Rectal smooth muscle tissue (tissue), 1 donor: Measurements from ENCODE around the gene UHRF2.
"Not testable (repeated sequence)": the region's sequence is repeated elsewhere in the genome, so short reads cannot be mapped to it uniquely, and the experiment has no call there.

Experiments
- H3K27ac ChIP-seq: one replicate; pipeline ENCODE4 v1.7.0; 2013; ENCODE audit warnings: low read depth, low read length, inconsistent platforms
- H3K27me3 ChIP-seq: one replicate; pipeline ENCODE4 v1.7.0; 2013; ENCODE audit warnings: low read length; ENCODE audit not compliant: control insufficient read depth, insufficient read depth
- H3K36me3 ChIP-seq: one replicate; pipeline ENCODE4 v1.7.0; 2013; ENCODE audit warnings: low read length; ENCODE audit not compliant: control insufficient read depth, insufficient read depth
- H3K4me1 ChIP-seq: one replicate; pipeline ENCODE4 v1.7.0; 2013; ENCODE audit warnings: low read length; ENCODE audit not compliant: control insufficient read depth, insufficient read depth
- H3K4me3 ChIP-seq: one replicate; pipeline ENCODE4 v1.7.0; 2013; ENCODE audit warnings: low read length
- H3K9ac ChIP-seq: one replicate; pipeline ENCODE4 v1.7.0; 2013; ENCODE audit warnings: low read length

Gene UHRF2

GRCh38 chr9:6439051-6439703 lies 26.2 kb downstream of the UHRF2 start:
- peaks cover 7% of the 10 kb centered on the region for H3K4me1 ChIP-seq
- no peaks in the 10 kb centered on the region for H3K36me3 ChIP-seq
- no peak overlapping the region for H3K9ac ChIP-seq
- H3K4me3 ChIP-seq, result no peak overlapping the region
- H3K27ac ChIP-seq, result no peak overlapping the region
- H3K27me3 ChIP-seq, result no peaks in the 10 kb centered on the region

- no peak overlapping the region for H3K9ac ChIP-seq
- peaks cover 7% of the 10 kb centered on the region for H3K4me1 ChIP-seq
- no peaks in the 10 kb centered on the region for H3K27me3 ChIP-seq
- H3K36me3 ChIP-seq, result no peaks in the 10 kb centered on the region
- H3K4me3 ChIP-seq, result no peak overlapping the region
- no peak overlapping the region for H3K27ac ChIP-seq
These were observed 27.4 kb downstream of the UHRF2 start for GRCh38 chr9:6440405-6440804.

GRCh38 chr9:6441269-6441668 lies 28.3 kb downstream of the UHRF2 start:
- Histone ChIP-seq H3K9ac (no peak overlapping the region), H3K27ac (no peak overlapping the region), H3K4me1 (peaks cover 7% of the 10 kb centered on the region), H3K27me3 (no peaks in the 10 kb centered on the region), H3K36me3 (no peaks in the 10 kb centered on the region), H3K4me3 (no peak overlapping the region)

GRCh38 chr9:6443661-6444060 lies 30.7 kb downstream of the UHRF2 start:
- H3K36me3 ChIP-seq, result no peaks in the 10 kb centered on the region
- no peaks in the 10 kb centered on the region for H3K27me3 ChIP-seq
- no peak overlapping the region for H3K9ac ChIP-seq
- peaks cover 7% of the 10 kb centered on the region for H3K4me1 ChIP-seq
- H3K27ac ChIP-seq, result no peak overlapping the region
- no peak overlapping the region for H3K4me3 ChIP-seq

GRCh38 chr9:6444128-6444527 lies 31.1 kb downstream of the UHRF2 start:
- Histone ChIP-seq H3K4me1 (peaks cover 7% of the 10 kb centered on the region), H3K27ac (no peak overlapping the region), H3K36me3 (no peaks in the 10 kb centered on the region), H3K9ac (no peak overlapping the region), H3K27me3 (no peaks in the 10 kb centered on the region), H3K4me3 (no peak overlapping the region)

- H3K27ac ChIP-seq, result no peak overlapping the region
- no peak overlapping the region for H3K9ac ChIP-seq
- peaks cover 2% of the 10 kb centered on the region for H3K4me1 ChIP-seq
- no peaks in the 10 kb centered on the region for H3K36me3 ChIP-seq
- H3K27me3 ChIP-seq, result no peaks in the 10 kb centered on the region
- H3K4me3 ChIP-seq, result no peak overlapping the region
These were observed 36.1 kb downstream of the UHRF2 start for GRCh38 chr9:6449086-6449485.

- Histone ChIP-seq H3K4me3 (no peak overlapping the region), H3K36me3 (no peaks in the 10 kb centered on the region), H3K27ac (no peak overlapping the region), H3K27me3 (no peaks in the 10 kb centered on the region), H3K4me1 (peaks cover 2% of the 10 kb centered on the region), H3K9ac (no peak overlapping the region)
These were observed 36.6 kb downstream of the UHRF2 start for GRCh38 chr9:6449645-6450044.

GRCh38 chr9:6450641-6451375 lies 37.8 kb downstream of the UHRF2 start:
- Histone ChIP-seq H3K27me3 (no peaks in the 10 kb centered on the region), H3K9ac (no peak overlapping the region), H3K4me1 (peaks cover 2% of the 10 kb centered on the region), H3K27ac (no peak overlapping the region), H3K4me3 (no peak overlapping the region), H3K36me3 (no peaks in the 10 kb centered on the region)

- H3K27me3 ChIP-seq, H3K9ac ChIP-seq, H3K36me3 ChIP-seq, H3K4me3 ChIP-seq, H3K27ac ChIP-seq, H3K4me1 ChIP-seq: not testable (repeated sequence)
These were observed 42.3 kb downstream of the UHRF2 start for GRCh38 chr9:6455292-6455691.

- not testable (repeated sequence) for H3K36me3 ChIP-seq, H3K4me1 ChIP-seq, H3K27ac ChIP-seq, H3K27me3 ChIP-seq, H3K9ac ChIP-seq, H3K4me3 ChIP-seq
These were observed 45.7 kb downstream of the UHRF2 start for GRCh38 chr9:6458704-6459103.

- H3K36me3 ChIP-seq, result no peaks in the 10 kb centered on the region
- H3K4me3 ChIP-seq, result no peak overlapping the region
- H3K4me1 ChIP-seq, result no peaks in the 10 kb centered on the region
- H3K27ac ChIP-seq, result no peak overlapping the region
- no peaks in the 10 kb centered on the region for H3K27me3 ChIP-seq
- H3K9ac ChIP-seq, result no peak overlapping the region
These were observed 46.7 kb downstream of the UHRF2 start for GRCh38 chr9:6459718-6460117.

GRCh38 chr9:6460189-6460768 lies 47.3 kb downstream of the UHRF2 start:
- no peak overlapping the region for H3K9ac ChIP-seq
- H3K4me3 ChIP-seq, result no peak overlapping the region
- H3K27me3 ChIP-seq, result no peaks in the 10 kb centered on the region
- H3K4me1 ChIP-seq, result no peaks in the 10 kb centered on the region
- no peak overlapping the region for H3K27ac ChIP-seq
- H3K36me3 ChIP-seq, result no peaks in the 10 kb centered on the region

GRCh38 chr9:6461619-6462018 lies 48.6 kb downstream of the UHRF2 start:
- H3K4me1 ChIP-seq, result no peaks in the 10 kb centered on the region
- H3K9ac ChIP-seq, result no peak overlapping the region
- H3K27me3 ChIP-seq, result no peaks in the 10 kb centered on the region
- no peak overlapping the region for H3K27ac ChIP-seq
- H3K4me3 ChIP-seq, result no peak overlapping the region
- no peaks in the 10 kb centered on the region for H3K36me3 ChIP-seq
